Osteocyte (in vitro differentiated cells): ENCODE measurements around the gene ATAD1. TPM values are rescaled to one million over a fixed set of nuclear protein-coding genes. Genes with fewer than 3 reads are reported as not detected.
"Not testable (repeated sequence)": the region's sequence is repeated elsewhere in the genome, so short reads cannot be mapped to it uniquely, and the experiment has no call there.

Experiments used
- DNase-seq: peaks from one replicate; pipeline ENCODE4 v3.0.0; 2021; ENCODE audit warnings: mixed read lengths; ENCODE audit not compliant: unreplicated experiment; ENCODE audit errors: extremely low spot score
- H3K27ac Mint-ChIP-seq: one replicate; pipeline ENCODE4 v1.8.0; 2021; ENCODE audit warnings: mild to moderate bottlenecking, mixed read lengths; ENCODE audit not compliant: unreplicated experiment
- H3K27me3 Mint-ChIP-seq: one replicate; pipeline ENCODE4 v1.8.0; 2021; ENCODE audit warnings: mixed read lengths; ENCODE audit not compliant: unreplicated experiment
- H3K36me3 Mint-ChIP-seq: one replicate; pipeline ENCODE4 v1.8.0; 2021; ENCODE audit warnings: mixed read lengths; ENCODE audit not compliant: unreplicated experiment
- H3K4me1 Mint-ChIP-seq: one replicate; pipeline ENCODE4 v1.8.0; 2021; ENCODE audit warnings: mixed read lengths; ENCODE audit not compliant: unreplicated experiment
- H3K4me3 Mint-ChIP-seq: one replicate; pipeline ENCODE4 v1.8.0; 2021; ENCODE audit warnings: mild to moderate bottlenecking, moderate library complexity, mixed read lengths; ENCODE audit not compliant: unreplicated experiment
- H3K9me3 Mint-ChIP-seq: one replicate; pipeline ENCODE4 v1.8.0; 2021; ENCODE audit warnings: mixed read lengths; ENCODE audit not compliant: unreplicated experiment
- CTCF ChIP-seq: fragments of 200-600 bp; sonication (generic); IDR thresholded peaks from 2 replicates; pipeline ENCODE4 v1.5.0; 2021; ENCODE audit warnings: antibody characterized with exemption, mild to moderate bottlenecking, moderate library complexity
- total RNA-seq: library from RNA; stranded (reverse); gene quantifications from 2 replicates; pipeline ENCODE4 v1.2.1, GENCODE V29; 2021

Gene ATAD1
- total RNA-seq, 1 donor from 2014 or later: 63.2 TPM

- H3K4me3 Mint-ChIP-seq: peak overlapping the region; percentile 95
Observed at GRCh38 chr10:87816163-87816897, 1.7 kb downstream of the ATAD1 start.

GRCh38 chr10:87804939-87805569, 13.0 kb downstream of the ATAD1 start:
- H3K9me3 Mint-ChIP-seq: peaks cover 26% of the 10 kb centered on the region
- no peak for DNase-seq
- H3K4me3 Mint-ChIP-seq: no peak overlapping the region
- H3K27ac Mint-ChIP-seq: no peak overlapping the region
- no peaks in the 10 kb centered on the region for H3K27me3 Mint-ChIP-seq
- TF ChIP-seq CTCF: no peak
- no peaks in the 10 kb centered on the region for H3K4me1 Mint-ChIP-seq
- peaks cover 74% of the 10 kb centered on the region for H3K36me3 Mint-ChIP-seq

More at GRCh38 chr10:87816163-87816897, 1.7 kb downstream of the ATAD1 start:
- DNase-seq: no peak
- Mint-ChIP-seq H3K36me3 (peaks cover 7% of the 10 kb centered on the region), H3K9me3 (no peaks in the 10 kb centered on the region), H3K4me1 (peaks cover 25% of the 10 kb centered on the region), H3K27me3 (no peaks in the 10 kb centered on the region), H3K27ac (no peak overlapping the region)
- TF ChIP-seq CTCF: no peak

GRCh38 chr10:87803831-87804230, 14.2 kb downstream of the ATAD1 start:
- H3K4me3 Mint-ChIP-seq: no peak overlapping the region
- no peak overlapping the region for H3K27ac Mint-ChIP-seq
- H3K27me3 Mint-ChIP-seq: no peaks in the 10 kb centered on the region
- peaks cover 21% of the 10 kb centered on the region for H3K9me3 Mint-ChIP-seq
- no peak for TF ChIP-seq CTCF
- DNase-seq: no peak
- peaks cover 70% of the 10 kb centered on the region for H3K36me3 Mint-ChIP-seq
- H3K4me1 Mint-ChIP-seq: no peaks in the 10 kb centered on the region

GRCh38 chr10:87803328-87803727, 14.7 kb downstream of the ATAD1 start:
- peaks cover 70% of the 10 kb centered on the region for H3K36me3 Mint-ChIP-seq
- DNase-seq: no peak
- H3K27ac Mint-ChIP-seq: no peak overlapping the region
- H3K9me3 Mint-ChIP-seq: peaks cover 20% of the 10 kb centered on the region
- TF ChIP-seq CTCF: no peak
- no peaks in the 10 kb centered on the region for H3K27me3 Mint-ChIP-seq
- no peaks in the 10 kb centered on the region for H3K4me1 Mint-ChIP-seq
- no peak overlapping the region for H3K4me3 Mint-ChIP-seq

- not testable (repeated sequence) for H3K4me3 Mint-ChIP-seq, H3K4me1 Mint-ChIP-seq, H3K27ac Mint-ChIP-seq, H3K27me3 Mint-ChIP-seq, DNase-seq
- Mint-ChIP-seq H3K36me3 (peaks cover 70% of the 10 kb centered on the region), H3K9me3 (peaks cover 15% of the 10 kb centered on the region)
Observed at GRCh38 chr10:87801813-87802435, 16.1 kb downstream of the ATAD1 start.
